HL-60/S4 (cell line): ENCODE measurements around the gene COBL.

ENCODE experiments used
- in situ Hi-C: fragments of 300-500 bp; cut with MboI; formaldehyde crosslinking; loops from 2 replicates; pipeline ENCODE4 v1.14.3; 2022; ENCODE audit warnings: low sequenced_read_pairs

COBL gene

DNA sequence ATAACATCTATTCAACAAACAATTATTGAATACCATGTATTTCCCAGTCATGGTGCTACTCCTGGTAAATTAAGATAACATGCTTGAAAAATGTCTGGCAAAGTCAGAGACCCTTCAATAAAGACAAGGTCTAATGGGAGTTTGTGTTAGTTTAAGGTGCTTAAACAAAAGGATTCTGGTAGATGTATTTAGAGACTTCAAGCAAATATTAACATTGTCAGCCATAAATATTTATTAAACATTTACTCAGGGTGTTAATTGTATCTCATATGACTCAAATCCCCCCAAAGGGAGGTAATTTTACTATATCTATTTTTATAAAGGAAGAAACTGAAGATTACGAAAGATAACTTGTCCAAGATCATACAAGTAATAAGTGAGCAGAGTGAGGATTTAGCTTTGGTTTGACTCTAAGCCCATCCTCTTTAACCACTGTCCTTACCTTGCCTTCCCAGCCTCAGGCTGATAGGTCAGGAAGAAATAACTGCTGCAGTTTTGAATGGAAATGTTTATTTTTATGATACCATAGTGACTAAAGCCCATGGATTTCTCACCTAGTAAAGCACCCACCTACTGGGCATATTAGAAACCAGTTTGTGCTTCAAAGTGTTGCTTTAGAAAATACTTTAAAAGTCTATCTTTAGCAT is 215.4 kb downstream of the COBL start:
- in situ Hi-C loops, result no loop called here

DNA sequence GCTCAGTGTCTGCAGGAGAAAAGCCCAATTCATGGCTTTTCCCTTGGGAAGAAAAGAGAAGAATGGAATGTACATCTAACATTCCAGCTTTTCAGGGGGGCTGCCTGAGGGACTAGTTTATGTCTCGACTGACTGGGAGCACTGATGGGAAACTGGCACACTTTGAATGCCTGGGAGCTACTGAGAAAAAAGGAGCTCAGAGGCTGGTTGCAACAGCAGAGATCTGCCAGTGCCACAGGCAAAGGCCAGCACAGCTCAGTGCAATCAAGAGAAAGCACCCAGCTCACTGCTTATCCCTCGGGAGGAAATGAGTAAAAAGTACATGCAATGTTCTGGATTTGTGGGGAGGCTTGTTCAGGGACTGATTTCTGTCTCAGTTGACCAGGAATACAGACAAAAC is 226.2 kb downstream of the COBL start:
- in situ Hi-C loops, result no loop called here

GRCh38 chr7:51085034-51085692 is 231.4 kb downstream of the COBL start:
- in situ Hi-C loops, result no loop called here

- in situ Hi-C loops, result no loop called here
Measured at GRCh38 chr7:51084121-51084520, 232.5 kb downstream of the COBL start.

- in situ Hi-C loops, result no loop called here
Measured at GRCh38 chr7:51082940-51083533, 233.6 kb downstream of the COBL start.

DNA sequence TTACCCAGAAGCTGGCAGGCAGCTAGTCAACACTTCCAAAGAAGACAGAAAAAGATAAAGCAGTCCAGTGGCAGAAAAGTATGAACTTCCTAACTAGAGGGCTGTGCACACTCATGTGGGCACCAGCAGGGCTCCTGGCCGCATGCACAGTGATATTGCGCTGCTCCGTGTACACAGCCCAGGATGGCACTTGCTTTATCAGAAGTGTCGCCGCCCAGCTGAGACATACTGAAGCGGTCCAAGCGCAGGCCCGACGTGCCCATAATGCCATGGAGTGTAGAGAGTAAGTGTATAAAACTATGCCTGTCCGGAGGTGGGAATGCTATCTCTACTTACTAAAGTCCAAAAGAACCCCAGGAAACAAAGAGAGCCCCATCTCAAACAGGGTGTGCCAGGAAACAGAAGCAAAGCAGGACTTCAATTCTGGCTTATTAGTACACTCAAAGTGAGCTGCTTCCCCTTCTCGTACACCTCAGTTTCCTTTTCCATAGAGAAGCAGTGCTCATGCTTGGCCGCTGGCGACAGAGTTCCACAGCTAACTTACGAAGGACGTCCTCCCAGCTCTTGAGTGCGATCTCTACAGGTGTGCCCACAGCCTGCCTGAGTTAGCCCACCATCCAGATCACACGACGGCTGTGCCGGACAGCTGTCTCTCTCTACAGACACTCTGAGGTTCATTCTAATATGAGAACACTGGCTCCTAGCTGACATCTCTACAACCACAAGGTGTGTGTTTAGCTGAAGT is 234.3 kb downstream of the COBL start:
- in situ Hi-C loops, result no loop called here

- in situ Hi-C loops, result no loop called here
Measured at GRCh38 chr7:51081270-51081890, 235.2 kb downstream of the COBL start.

DNA sequence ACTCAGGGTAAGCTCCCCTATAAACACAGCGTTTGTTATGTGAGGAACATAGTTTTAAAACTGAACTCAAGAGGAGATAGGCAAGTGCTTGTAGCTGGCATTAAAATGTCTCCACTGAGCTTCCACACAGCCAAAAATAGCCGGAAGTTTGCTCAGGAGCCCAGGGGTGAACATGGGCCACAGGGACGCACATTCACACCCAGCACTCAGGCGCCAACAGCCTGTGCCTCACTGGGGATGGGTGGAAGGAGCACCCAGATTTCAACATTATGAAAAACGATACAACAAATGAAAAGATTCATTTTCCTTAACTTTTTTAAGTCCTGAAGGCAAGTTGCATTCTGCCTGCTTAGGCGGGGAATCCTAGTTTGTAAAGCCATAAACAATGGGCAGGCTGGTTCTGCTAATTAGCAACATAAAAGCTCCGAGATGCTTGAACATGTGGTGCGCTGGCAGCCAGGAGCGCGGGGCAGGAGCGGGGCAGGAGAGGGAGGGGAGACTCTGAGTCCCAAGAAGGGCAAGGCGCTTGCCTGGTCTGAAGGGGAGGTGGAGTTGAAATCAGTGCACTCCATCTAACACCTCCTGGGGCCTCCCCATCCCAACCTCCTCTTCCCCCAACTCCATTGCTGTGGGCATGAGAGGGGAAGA is 235.9 kb downstream of the COBL start:
- in situ Hi-C loops, result no loop called here

DNA sequence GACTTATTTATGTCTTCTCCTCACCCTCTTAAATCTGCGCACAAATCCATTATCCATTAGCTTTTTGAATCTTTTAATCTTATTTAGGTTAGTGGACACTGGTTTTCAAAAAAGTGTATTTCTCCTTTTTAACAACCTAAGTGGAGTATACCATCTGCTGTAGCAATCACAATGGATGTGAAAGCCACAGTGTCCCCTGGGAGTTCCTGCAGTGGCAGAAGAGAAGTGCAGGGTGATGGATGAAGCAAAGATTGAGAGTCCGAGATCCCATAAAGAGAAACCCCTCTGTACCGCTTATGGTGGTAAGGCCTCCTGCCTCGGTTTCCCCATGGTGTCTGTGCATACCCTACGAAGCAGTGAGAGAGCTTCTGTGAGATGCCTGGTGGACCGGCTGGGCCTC is 236.4 kb downstream of the COBL start:
- in situ Hi-C loops, result no loop called here

DNA sequence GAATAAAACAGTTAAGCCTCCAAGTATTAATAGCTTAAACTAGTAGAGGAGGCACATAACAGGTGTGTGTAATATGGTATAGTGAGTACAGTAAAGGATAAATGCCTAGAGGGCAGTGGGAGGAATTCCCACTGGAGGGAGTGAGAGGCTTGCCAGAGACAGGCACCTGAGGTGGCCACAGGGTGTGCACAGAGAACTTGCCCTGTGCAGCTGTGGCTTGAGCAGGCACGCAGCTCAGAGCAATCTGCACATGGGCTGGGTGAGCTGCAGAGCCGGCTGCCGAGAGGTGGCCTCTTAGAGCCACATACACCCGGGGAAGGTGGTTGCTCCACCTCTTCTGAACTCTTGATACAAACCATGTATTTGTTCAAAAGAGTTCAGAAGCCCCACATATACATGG is 237.1 kb downstream of the COBL start:
- in situ Hi-C loops, result no loop called here

DNA sequence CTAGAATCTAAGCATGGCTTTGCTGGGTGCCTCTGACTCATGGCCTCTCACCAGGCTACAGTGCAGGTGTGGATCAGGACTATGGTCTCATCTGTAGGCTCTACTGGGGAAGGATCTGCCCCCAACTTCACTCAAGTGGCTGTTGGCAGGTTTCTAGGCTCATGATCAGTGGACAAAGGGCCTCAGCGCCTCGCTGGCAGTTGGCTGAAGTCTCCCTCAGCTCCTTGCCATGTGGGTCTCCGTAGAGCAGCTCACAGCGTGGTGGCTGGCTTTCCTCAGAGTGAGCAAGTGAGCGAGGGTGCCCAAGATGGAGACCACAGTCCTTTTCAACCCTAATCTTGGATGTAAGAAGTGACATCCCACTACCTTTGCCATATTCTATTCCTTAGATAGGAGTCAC is 238.0 kb downstream of the COBL start:
- in situ Hi-C loops, result no loop called here

DNA sequence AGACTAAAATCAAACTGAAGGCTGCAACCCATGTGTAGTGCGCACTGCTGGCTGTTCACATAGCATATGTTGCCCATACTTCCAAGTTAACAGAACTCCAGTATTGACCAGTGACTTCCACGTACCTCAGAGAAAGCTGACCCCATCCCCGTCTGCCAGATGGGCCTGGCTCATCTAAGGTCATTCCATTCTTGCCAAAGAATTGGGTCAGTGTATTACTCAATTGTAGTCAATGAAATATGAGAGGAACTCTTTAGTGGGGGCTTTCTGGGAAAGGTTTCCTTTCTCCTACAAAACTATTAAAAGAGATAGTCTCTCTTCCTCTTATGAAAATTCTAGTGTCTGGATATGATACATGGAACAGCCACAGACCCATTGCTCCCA is 238.6 kb downstream of the COBL start:
- in situ Hi-C loops, result no loop called here

- in situ Hi-C loops, result no loop called here
Measured at GRCh38 chr7:51077316-51077986, 239.2 kb downstream of the COBL start.

GRCh38 chr7:51075681-51076580 is 240.7 kb downstream of the COBL start:
- in situ Hi-C loops, result no loop called here

- in situ Hi-C loops, result no loop called here
Measured at GRCh38 chr7:51073171-51073570, 243.4 kb downstream of the COBL start.

DNA sequence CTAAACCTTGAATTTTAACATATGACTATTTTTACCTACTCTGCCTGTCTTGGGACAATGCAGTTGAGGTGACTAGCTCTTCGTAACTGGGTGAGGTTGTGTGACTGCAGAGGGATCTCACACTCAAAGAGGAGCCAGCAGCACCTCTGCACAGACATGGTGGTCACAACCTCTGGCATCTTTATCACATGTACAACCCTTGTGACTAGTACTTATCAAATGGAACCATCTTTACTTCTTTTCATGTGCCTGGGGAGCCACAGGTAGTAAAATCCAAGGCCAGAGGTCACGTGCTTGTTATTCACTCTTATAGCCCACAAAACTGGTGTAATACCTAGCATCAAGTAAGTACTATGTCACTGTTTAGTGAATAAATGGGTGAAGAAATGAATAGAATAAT is 244.3 kb downstream of the COBL start:
- in situ Hi-C loops, result no loop called here

DNA sequence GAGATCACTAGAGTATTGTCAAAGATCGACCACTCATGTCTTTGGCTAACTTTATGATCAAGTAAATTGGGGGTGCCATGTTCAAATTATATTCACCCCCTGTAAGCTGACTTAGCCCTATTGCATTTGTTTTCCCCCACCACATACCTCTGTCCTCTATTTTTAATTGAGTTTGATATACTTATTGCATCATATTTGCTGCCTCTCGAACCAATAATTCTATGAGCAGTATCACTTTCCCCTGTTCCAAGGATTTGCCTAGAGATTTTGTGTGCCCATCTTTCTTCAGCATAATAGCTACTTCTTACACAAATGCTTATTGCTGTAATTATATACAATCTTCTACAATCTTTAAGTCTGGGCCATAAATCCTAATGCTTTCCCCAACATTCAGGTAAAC is 245.2 kb downstream of the COBL start:
- in situ Hi-C loops, result no loop called here

DNA sequence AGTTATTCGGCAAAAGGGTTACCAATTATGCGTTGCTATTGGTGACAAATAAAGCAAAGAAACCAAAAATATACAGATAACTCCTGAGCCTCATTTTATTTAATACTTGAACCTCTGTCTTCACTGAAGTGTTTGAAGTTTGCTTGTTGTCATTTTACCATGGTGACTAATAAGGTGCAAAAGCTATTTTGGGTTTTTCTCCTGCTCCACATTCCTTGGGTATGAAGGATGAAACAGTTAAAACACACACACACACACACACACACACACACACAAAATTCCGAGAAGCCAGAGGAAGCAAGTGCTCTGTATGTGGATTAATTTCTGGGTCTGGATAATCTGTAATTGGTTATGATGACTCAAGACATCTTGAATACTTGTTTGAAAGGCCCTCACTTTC is 246.5 kb downstream of the COBL start:
- in situ Hi-C loops, result no loop called here

DNA sequence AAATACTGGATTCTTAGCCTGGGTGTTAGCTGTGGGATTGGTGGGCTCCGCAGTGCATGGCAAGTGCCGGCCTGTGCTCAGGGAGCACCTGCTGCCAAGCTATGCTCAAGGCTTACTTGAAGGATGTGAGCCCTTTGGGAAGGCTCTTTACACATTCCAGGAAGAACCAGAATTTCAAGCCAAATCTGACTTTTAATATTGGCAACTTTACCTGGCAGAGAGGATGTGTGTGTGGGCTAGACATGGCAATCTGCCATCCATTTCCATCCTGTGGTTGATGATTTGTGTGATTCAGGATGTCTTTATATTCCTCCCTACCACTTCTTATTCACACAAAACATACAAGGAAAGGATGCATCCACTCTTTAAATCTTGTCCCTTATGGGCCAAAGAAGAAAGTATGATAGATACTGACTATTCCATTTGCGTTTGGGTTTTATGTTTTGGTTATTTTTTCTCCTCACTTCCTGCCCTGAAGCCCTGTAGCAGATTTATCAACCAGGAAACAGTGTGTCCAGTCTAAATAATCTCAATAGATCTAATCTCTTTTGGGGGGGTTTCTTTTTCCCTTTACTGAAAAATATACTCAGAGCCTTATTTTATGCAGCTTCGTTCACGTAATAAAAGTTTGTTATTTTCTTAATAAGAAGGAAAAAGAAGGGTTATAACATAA is 247.1 kb downstream of the COBL start:
- in situ Hi-C loops, result no loop called here
